Measurements from ENCODE around the gene DUOXA1. TPM values are rescaled to one million over a fixed set of nuclear protein-coding genes. Genes with fewer than 3 reads are reported as not detected.

Gene DUOXA1
- polyA plus RNA-seq, 4 donors = 0.18 to 0.89 (median 0.37) TPM

- 7 to 12% (median 10%) methylated on average over 2 of the region's 2 CpGs for WGBS, 3 donors
- Histone ChIP-seq H3K27me3 (ENCODE audit: control insufficient read depth in 3 of 3, insufficient read depth in 3 of 3, low read length in 3 of 3) (peaks cover 7 to 88% (median 61%) of the 10 kb centered on the region in 3 donors), H3K4me1 (ENCODE audit: control insufficient read depth in 3 of 3, insufficient read depth in 2 of 3, low read depth in 1 of 3, low read length in 2 of 3) (peaks cover 0 to 13% (median 0%) of the 10 kb centered on the region in 3 donors), H3K36me3 (ENCODE audit: control insufficient read depth in 3 of 3, insufficient read depth in 2 of 3, low read depth in 1 of 3, low read length in 3 of 3) (no peaks in the 10 kb centered on the region), H3K9me3 (ENCODE audit: control insufficient read depth in 2 of 2, insufficient read depth in 1 of 2, low read depth in 1 of 2, low read length in 1 of 2) (no peaks in the 10 kb centered on the region), H3K27ac (ENCODE audit: low read depth in 1 of 3, low read length in 2 of 3) (no peak overlapping the region), H3K4me3 (ENCODE audit: low read depth in 1 of 3, low read length in 3 of 3) (no peak overlapping the region)
- FAIRE-seq = no peak
- DNase-seq = no peak
Measured at GRCh38 chr15:45114751-45115085, 15.0 kb downstream of the DUOXA1 start.

- WGBS, 3 donors = 1 to 3% (median 2%) methylated on average over 40 to 42 of the region's 42 CpGs
- DNase-seq (no peak), FAIRE-seq (no peak)
- Histone ChIP-seq H3K27me3 (ENCODE audit: control insufficient read depth in 3 of 3, insufficient read depth in 3 of 3, low read length in 3 of 3) (peaks cover 7 to 88% (median 62%) of the 10 kb centered on the region in 3 donors), H3K9me3 (ENCODE audit: control insufficient read depth in 2 of 2, insufficient read depth in 1 of 2, low read depth in 1 of 2, low read length in 1 of 2) (no peaks in the 10 kb centered on the region), H3K4me3 (ENCODE audit: low read depth in 1 of 3, low read length in 3 of 3) (peak within 1 kb of the TSS in 1 of 3 donors; percentile 26), H3K36me3 (ENCODE audit: control insufficient read depth in 3 of 3, insufficient read depth in 2 of 3, low read depth in 1 of 3, low read length in 3 of 3) (no peaks in the 10 kb centered on the region), H3K4me1 (ENCODE audit: control insufficient read depth in 3 of 3, insufficient read depth in 2 of 3, low read depth in 1 of 3, low read length in 2 of 3) (peaks cover 0 to 13% (median 0%) of the 10 kb centered on the region in 3 donors), H3K27ac (ENCODE audit: low read depth in 1 of 3, low read length in 2 of 3) (no peak within 1 kb of the TSS)
Measured at GRCh38 chr15:45114076-45114750, 15.5 kb downstream of the DUOXA1 start, which contains the start of the genes DUOX2 and DUOXA2. Gene DUOX2, minus strand, starts transcription at chr15:45114172. Its CDS starts 761 bp downstream, at chr15:45113411. Gene DUOXA2, plus strand, starts transcription at chr15:45114326. Its CDS starts 280 bp downstream, at chr15:45114606.

- no peak overlapping the region for H3K4me3 ChIP-seq (ENCODE audit: low read depth in 1 of 3, low read length in 3 of 3)
- FAIRE-seq = no peak
- 8 to 11% (median 8%) methylated on average over 12 to 14 of the region's 14 CpGs for WGBS, 3 donors
Measured at GRCh38 chr15:45113380-45113990, 16.2 kb downstream of the DUOXA1 start.

GRCh38 chr15:45112591-45113379 lies 16.9 kb downstream of the DUOXA1 start:
- H3K27ac ChIP-seq (ENCODE audit: low read depth in 1 of 3, low read length in 2 of 3) = no peak overlapping the region
- FAIRE-seq (no peak), DNase-seq (peak; percentile 27 to 34)
- H3K4me1 ChIP-seq (ENCODE audit: control insufficient read depth in 3 of 3, insufficient read depth in 2 of 3, low read depth in 1 of 3, low read length in 2 of 3) = peaks cover 0 to 11% (median 0%) of the 10 kb centered on the region in 3 donors
- no peaks in the 10 kb centered on the region for H3K9me3 ChIP-seq (ENCODE audit: control insufficient read depth in 2 of 2, insufficient read depth in 1 of 2, low read depth in 1 of 2, low read length in 1 of 2)
- H3K27me3 ChIP-seq (ENCODE audit: control insufficient read depth in 3 of 3, insufficient read depth in 3 of 3, low read length in 3 of 3) = peaks cover 7 to 87% (median 66%) of the 10 kb centered on the region in 3 donors
- H3K36me3 ChIP-seq (ENCODE audit: control insufficient read depth in 3 of 3, insufficient read depth in 2 of 3, low read depth in 1 of 3, low read length in 3 of 3) = no peaks in the 10 kb centered on the region
- peak overlapping the region in 1 of 3 donors; percentile 26 for H3K4me3 ChIP-seq (ENCODE audit: low read depth in 1 of 3, low read length in 3 of 3)
- 2 to 3% (median 2%) methylated on average over 47 to 58 of the region's 58 CpGs for WGBS, 3 donors

More at GRCh38 chr15:45113380-45113990, 16.2 kb downstream of the DUOXA1 start:
- Histone ChIP-seq H3K9me3 (ENCODE audit: control insufficient read depth in 2 of 2, insufficient read depth in 1 of 2, low read depth in 1 of 2, low read length in 1 of 2) (no peaks in the 10 kb centered on the region), H3K27me3 (ENCODE audit: control insufficient read depth in 3 of 3, insufficient read depth in 3 of 3, low read length in 3 of 3) (peaks cover 7 to 86% (median 62%) of the 10 kb centered on the region in 3 donors), H3K4me1 (ENCODE audit: control insufficient read depth in 3 of 3, insufficient read depth in 2 of 3, low read depth in 1 of 3, low read length in 2 of 3) (peaks cover 0 to 13% (median 0%) of the 10 kb centered on the region in 3 donors), H3K36me3 (ENCODE audit: control insufficient read depth in 3 of 3, insufficient read depth in 2 of 3, low read depth in 1 of 3, low read length in 3 of 3) (no peaks in the 10 kb centered on the region), H3K27ac (ENCODE audit: low read depth in 1 of 3, low read length in 2 of 3) (no peak overlapping the region)
- DNase-seq = no peak

- Histone ChIP-seq H3K4me3 (ENCODE audit: low read depth in 1 of 3, low read length in 3 of 3) (no peak overlapping the region), H3K27ac (ENCODE audit: low read depth in 1 of 3, low read length in 2 of 3) (no peak overlapping the region), H3K36me3 (ENCODE audit: control insufficient read depth in 3 of 3, insufficient read depth in 2 of 3, low read depth in 1 of 3, low read length in 3 of 3) (no peaks in the 10 kb centered on the region), H3K4me1 (ENCODE audit: control insufficient read depth in 3 of 3, insufficient read depth in 2 of 3, low read depth in 1 of 3, low read length in 2 of 3) (peaks cover 0 to 8% (median 0%) of the 10 kb centered on the region in 3 donors), H3K9me3 (ENCODE audit: control insufficient read depth in 2 of 2, insufficient read depth in 1 of 2, low read depth in 1 of 2, low read length in 1 of 2) (no peaks in the 10 kb centered on the region), H3K27me3 (ENCODE audit: control insufficient read depth in 3 of 3, insufficient read depth in 3 of 3, low read length in 3 of 3) (peaks cover 7 to 81% (median 60%) of the 10 kb centered on the region in 3 donors)
- WGBS, 3 donors = 5 to 13% (median 11%) methylated on average over 13 of the region's 13 CpGs
- DNase-seq (no peak), FAIRE-seq (no peak)
Measured at GRCh38 chr15:45112143-45112590, 17.5 kb downstream of the DUOXA1 start.

GRCh38 chr15:45111390-45112142 lies 18.1 kb downstream of the DUOXA1 start:
- peaks cover 0 to 5% (median 0%) of the 10 kb centered on the region in 3 donors for H3K4me1 ChIP-seq (ENCODE audit: control insufficient read depth in 3 of 3, insufficient read depth in 2 of 3, low read depth in 1 of 3, low read length in 2 of 3)
- 7 to 22% (median 11%) methylated on average over 58 to 70 of the region's 71 CpGs for WGBS, 3 donors
- DNase-seq (no peak), FAIRE-seq (no peak)
- peaks cover 7 to 80% (median 54%) of the 10 kb centered on the region in 3 donors for H3K27me3 ChIP-seq (ENCODE audit: control insufficient read depth in 3 of 3, insufficient read depth in 3 of 3, low read length in 3 of 3)
- H3K4me3 ChIP-seq (ENCODE audit: low read depth in 1 of 3, low read length in 3 of 3) = no peak overlapping the region
- H3K27ac ChIP-seq (ENCODE audit: low read depth in 1 of 3, low read length in 2 of 3) = no peak overlapping the region
- no peaks in the 10 kb centered on the region for H3K36me3 ChIP-seq (ENCODE audit: control insufficient read depth in 3 of 3, insufficient read depth in 2 of 3, low read depth in 1 of 3, low read length in 3 of 3)
- H3K9me3 ChIP-seq (ENCODE audit: control insufficient read depth in 2 of 2, insufficient read depth in 1 of 2, low read depth in 1 of 2, low read length in 1 of 2) = no peaks in the 10 kb centered on the region

- Histone ChIP-seq H3K27ac (ENCODE audit: low read depth in 1 of 3, low read length in 2 of 3) (no peak overlapping the region), H3K27me3 (ENCODE audit: control insufficient read depth in 3 of 3, insufficient read depth in 3 of 3, low read length in 3 of 3) (peaks cover 7 to 74% (median 43%) of the 10 kb centered on the region in 3 donors), H3K9me3 (ENCODE audit: control insufficient read depth in 2 of 2, insufficient read depth in 1 of 2, low read depth in 1 of 2, low read length in 1 of 2) (no peaks in the 10 kb centered on the region), H3K4me1 (ENCODE audit: control insufficient read depth in 3 of 3, insufficient read depth in 2 of 3, low read depth in 1 of 3, low read length in 2 of 3) (peaks cover 0 to 5% (median 0%) of the 10 kb centered on the region in 3 donors), H3K4me3 (ENCODE audit: low read depth in 1 of 3, low read length in 3 of 3) (no peak overlapping the region), H3K36me3 (ENCODE audit: control insufficient read depth in 3 of 3, insufficient read depth in 2 of 3, low read depth in 1 of 3, low read length in 3 of 3) (no peaks in the 10 kb centered on the region)
- no peak for DNase-seq
- WGBS, 3 donors = 48 to 79% (median 65%) methylated on average over 11 of the region's 11 CpGs
- no peak for FAIRE-seq
Measured at GRCh38 chr15:45110256-45110820, 19.3 kb downstream of the DUOXA1 start.

All from small intestine (tissue), 7 donors.